GM23248 (cell line): ENCODE data around the gene KCTD15. TPM values are rescaled to one million over a fixed set of nuclear protein-coding genes. Genes with fewer than 3 reads are reported as not detected.

Experiments used
- DNase-seq: peaks from one replicate; pipeline ENCODE4 v3.0.0-alpha.2; 2015
- H2AFZ ChIP-seq: fragments of 200-600 bp; sonication (generic); 2 replicates; pipeline ENCODE4 v1.6.1; 2016; ENCODE audit warnings: antibody characterized with exemption
- H3F3A ChIP-seq: fragments of 200-600 bp; sonication (generic); 2 replicates; pipeline ENCODE4 v1.6.1; 2016; ENCODE audit warnings: mild to moderate bottlenecking, antibody characterized with exemption, mixed run types; ENCODE audit not compliant: insufficient read depth
- H3K27ac ChIP-seq: fragments of 200-600 bp; sonication (generic); 2 replicates; pipeline ENCODE4 v1.5.1; 2016; ENCODE audit warnings: mild to moderate bottlenecking
- H3K27me3 ChIP-seq: fragments of 200-600 bp; sonication (generic); replicated peaks from 2 replicates; pipeline ENCODE4 v1.6.1; 2016; ENCODE audit warnings: mild to moderate bottlenecking; ENCODE audit not compliant: insufficient read depth
- H3K36me3 ChIP-seq: fragments of 200-600 bp; sonication (generic); 2 replicates; pipeline ENCODE4 v1.6.1; 2016; ENCODE audit warnings: low read depth, mild to moderate bottlenecking
- H3K4me1 ChIP-seq: fragments of 200-600 bp; sonication (generic); 2 replicates; pipeline ENCODE4 v1.6.1; 2016; ENCODE audit warnings: mild to moderate bottlenecking; ENCODE audit not compliant: insufficient read depth
- H3K4me2 ChIP-seq: fragments of 200-600 bp; sonication (generic); one replicate; pipeline ENCODE4 v1.6.1; 2016; ENCODE audit warnings: mild to moderate bottlenecking; ENCODE audit not compliant: unreplicated experiment
- H3K4me3 ChIP-seq: fragments of 200-600 bp; sonication (generic); 2 replicates; pipeline ENCODE4 v1.5.1; 2016; ENCODE audit warnings: mild to moderate bottlenecking
- H3K79me2 ChIP-seq: fragments of 200-600 bp; sonication (generic); 2 replicates; pipeline ENCODE4 v1.6.1; 2016; ENCODE audit warnings: mild to moderate bottlenecking; ENCODE audit not compliant: insufficient read depth
- H3K9ac ChIP-seq: fragments of 200-600 bp; sonication (generic); 2 replicates; pipeline ENCODE4 v1.6.1; 2016; ENCODE audit warnings: mild to moderate bottlenecking
- H3K9me2 ChIP-seq: fragments of 200-600 bp; sonication (generic); 2 replicates; pipeline ENCODE4 v1.6.1; 2016; ENCODE audit warnings: mixed run types, mild to moderate bottlenecking, moderate library complexity; ENCODE audit not compliant: insufficient read depth
- H3K9me3 ChIP-seq: fragments of 200-600 bp; sonication (generic); one replicate; pipeline ENCODE4 v1.6.1; 2017; ENCODE audit warnings: low read depth
- H4K20me1 ChIP-seq: fragments of 200-600 bp; sonication (generic); 2 replicates; pipeline ENCODE4 v1.6.0; 2016; ENCODE audit not compliant: insufficient read depth
- EZH2 ChIP-seq: fragments of 200-600 bp; sonication (generic); IDR thresholded peaks from 2 replicates; pipeline ENCODE4 v1.6.1; 2018; ENCODE audit warnings: antibody characterized with exemption, mild to moderate bottlenecking; ENCODE audit not compliant: insufficient read depth, poor library complexity, severe bottlenecking
- EZH2phosphoT487 ChIP-seq: fragments of 200-600 bp; sonication (generic); IDR thresholded peaks from 2 replicates; pipeline ENCODE4 v1.6.1; 2018; ENCODE audit warnings: antibody characterized with exemption, moderate library complexity, mild to moderate bottlenecking, low read depth; ENCODE audit not compliant: insufficient read depth
- WGBS, 2 experiments: methylation state at CpG; one replicate each; pipeline ENCODE4 v1.1.6; 2015 to 2017; ENCODE audit warnings: low lambda C conversion rate in 2 of 2, low coverage in 1 of 2; ENCODE audit errors: missing lambda C conversion rate in 2 of 2; 5-methylcytosine and 5-hydroxymethylcytosine counted together
- in situ Hi-C: fragments of 300-500 bp; cut with MboI; formaldehyde crosslinking; loops from 2 replicates; pipeline ENCODE4 v1.15.0; 2020
- polyA plus RNA-seq: library from polyadenylated mRNA; unstranded; fragments of >200 nt; fragmentation: Nextera tagmentation; extraction: Ambion mirVana; gene quantifications from 2 replicates; pipeline ENCODE4 v1.2.1, GENCODE V29; 2016
- total RNA-seq: library from RNA; depleted of rRNA; stranded (reverse); fragments of >200 nt; shearing (Covaris generic); gene quantifications from 2 replicates; pipeline ENCODE4 v1.2.3, GENCODE V29; 2014

The KCTD15 gene
- total and polyA plus RNA-seq, 2 experiments from 2014 or later = 7.5 to 117 TPM

GRCh38 chr19:33758541-33759013 lies 38.1 kb upstream of the KCTD15 start:
- no peaks in the 10 kb centered on the region for H3F3A ChIP-seq
- no peak overlapping the region for H3K27ac ChIP-seq
- TF ChIP-seq EZH2phosphoT487 (no peak), EZH2 (no peak)
- H3K4me3 ChIP-seq = no peak overlapping the region
- H2AFZ ChIP-seq = no peak overlapping the region
- no peaks in the 10 kb centered on the region for H3K4me1 ChIP-seq
- no peak for DNase-seq
- in situ Hi-C loops = no loop called here
- H4K20me1 ChIP-seq = no peaks in the 10 kb centered on the region
- H3K79me2 ChIP-seq = no peaks in the 10 kb centered on the region
- peaks cover 6% of the 10 kb centered on the region for H3K27me3 ChIP-seq
- H3K4me2 ChIP-seq = no peak overlapping the region
- no peaks in the 10 kb centered on the region for H3K9me3 ChIP-seq
- WGBS, 2 experiments = 56 to 57% methylated on average over 12 of the region's 12 CpGs
- H3K9ac ChIP-seq = no peak overlapping the region
- H3K36me3 ChIP-seq = no peaks in the 10 kb centered on the region
- H3K9me2 ChIP-seq = no peaks in the 10 kb centered on the region

GRCh38 chr19:33759356-33759755 lies 37.3 kb upstream of the KCTD15 start:
- no peak overlapping the region for H3K27ac ChIP-seq
- no peak overlapping the region for H3K9ac ChIP-seq
- H2AFZ ChIP-seq = no peak overlapping the region
- no peak for DNase-seq
- in situ Hi-C loops = no loop called here
- H3K79me2 ChIP-seq = no peaks in the 10 kb centered on the region
- no peaks in the 10 kb centered on the region for H3K36me3 ChIP-seq
- peaks cover 6% of the 10 kb centered on the region for H3K27me3 ChIP-seq
- no peaks in the 10 kb centered on the region for H3K9me3 ChIP-seq
- TF ChIP-seq EZH2 (no peak), EZH2phosphoT487 (no peak)
- H3K9me2 ChIP-seq = no peaks in the 10 kb centered on the region
- H3K4me1 ChIP-seq = no peaks in the 10 kb centered on the region
- no peaks in the 10 kb centered on the region for H3F3A ChIP-seq
- H3K4me3 ChIP-seq = no peak overlapping the region
- 76 to 81% methylated on average over 7 of the region's 7 CpGs for WGBS, 2 experiments
- H4K20me1 ChIP-seq = no peaks in the 10 kb centered on the region
- H3K4me2 ChIP-seq = no peak overlapping the region

GRCh38 chr19:33763633-33764371 lies 32.9 kb upstream of the KCTD15 start:
- 46 to 50% methylated on average over 10 to 11 of the region's 11 CpGs for WGBS, 2 experiments
- no peak for DNase-seq
- in situ Hi-C loops = loop anchor here (10.0 kb wide), 1 partner anchor 529 kb away; no protein-coding TSS in a partner anchor

GRCh38 chr19:33766623-33767022 lies 30.0 kb upstream of the KCTD15 start:
- no peak overlapping the region for H3K4me3 ChIP-seq
- H3K9ac ChIP-seq = no peak overlapping the region
- no peaks in the 10 kb centered on the region for H3F3A ChIP-seq
- 0 out of 2 replicates have a peak, but pooled peaks cover 10% of the 10 kb centered on the region for H3K27me3 ChIP-seq
- no peak for DNase-seq
- no peak overlapping the region for H3K27ac ChIP-seq
- 55 to 59% methylated on average over 13 of the region's 13 CpGs for WGBS, 2 experiments
- no peaks in the 10 kb centered on the region for H3K36me3 ChIP-seq
- H3K4me1 ChIP-seq = no peaks in the 10 kb centered on the region
- no peaks in the 10 kb centered on the region for H4K20me1 ChIP-seq
- in situ Hi-C loops = loop anchor here (10.0 kb wide), 1 partner anchor 532 kb away; no protein-coding TSS in a partner anchor
- H3K79me2 ChIP-seq = no peaks in the 10 kb centered on the region
- H2AFZ ChIP-seq = no peak overlapping the region
- TF ChIP-seq EZH2 = no peak
- H3K9me2 ChIP-seq = no peaks in the 10 kb centered on the region
- H3K4me2 ChIP-seq = no peak overlapping the region
- no peaks in the 10 kb centered on the region for H3K9me3 ChIP-seq

More at GRCh38 chr19:33763633-33764371, 32.9 kb upstream of the KCTD15 start:
- no peaks in the 10 kb centered on the region for H3K36me3 ChIP-seq
- H3K9ac ChIP-seq = no peak overlapping the region
- no peaks in the 10 kb centered on the region for H4K20me1 ChIP-seq
- no peak for TF ChIP-seq EZH2phosphoT487
- TF ChIP-seq EZH2 = no peak
- no peaks in the 10 kb centered on the region for H3K4me1 ChIP-seq
- no peaks in the 10 kb centered on the region for H3F3A ChIP-seq
- H3K9me3 ChIP-seq = no peaks in the 10 kb centered on the region
- no peak overlapping the region for H3K27ac ChIP-seq
- H2AFZ ChIP-seq = no peak overlapping the region
- no peaks in the 10 kb centered on the region for H3K79me2 ChIP-seq
- no peaks in the 10 kb centered on the region for H3K9me2 ChIP-seq
- H3K4me2 ChIP-seq = no peak overlapping the region
- no peak overlapping the region for H3K4me3 ChIP-seq
- 0 out of 2 replicates have a peak, but pooled peaks cover 6% of the 10 kb centered on the region for H3K27me3 ChIP-seq
